ENCODE results near the gene GAS1.

The GAS1 gene

GRCh38 chr9:86925686-86926085 is 21.6 kb downstream of the GAS1 start:
- peak; percentile 86 for DNase-seq (ENCODE audit: low read depth)

DNA sequence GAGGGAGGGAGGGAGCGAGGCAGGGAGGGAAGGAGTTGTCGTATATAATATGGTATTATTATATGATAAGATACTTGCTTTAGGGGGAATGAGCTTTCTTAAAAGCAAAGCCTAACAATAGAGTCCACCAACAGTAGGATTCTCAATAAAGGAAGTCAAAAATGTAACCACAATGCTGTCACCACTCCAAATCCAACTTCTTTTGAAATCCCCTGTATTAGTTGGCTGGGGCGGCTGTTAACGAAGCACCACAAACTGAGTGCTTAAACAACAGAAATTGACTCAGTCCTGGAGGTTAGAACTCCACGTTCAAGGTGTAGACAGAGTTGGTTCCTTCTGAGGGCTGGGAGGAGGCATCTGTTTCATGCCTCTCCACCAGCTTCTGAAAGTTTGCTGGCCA is 23.1 kb downstream of the GAS1 start:
- DNase-seq (ENCODE audit: low read depth): peak; percentile 6

DNA sequence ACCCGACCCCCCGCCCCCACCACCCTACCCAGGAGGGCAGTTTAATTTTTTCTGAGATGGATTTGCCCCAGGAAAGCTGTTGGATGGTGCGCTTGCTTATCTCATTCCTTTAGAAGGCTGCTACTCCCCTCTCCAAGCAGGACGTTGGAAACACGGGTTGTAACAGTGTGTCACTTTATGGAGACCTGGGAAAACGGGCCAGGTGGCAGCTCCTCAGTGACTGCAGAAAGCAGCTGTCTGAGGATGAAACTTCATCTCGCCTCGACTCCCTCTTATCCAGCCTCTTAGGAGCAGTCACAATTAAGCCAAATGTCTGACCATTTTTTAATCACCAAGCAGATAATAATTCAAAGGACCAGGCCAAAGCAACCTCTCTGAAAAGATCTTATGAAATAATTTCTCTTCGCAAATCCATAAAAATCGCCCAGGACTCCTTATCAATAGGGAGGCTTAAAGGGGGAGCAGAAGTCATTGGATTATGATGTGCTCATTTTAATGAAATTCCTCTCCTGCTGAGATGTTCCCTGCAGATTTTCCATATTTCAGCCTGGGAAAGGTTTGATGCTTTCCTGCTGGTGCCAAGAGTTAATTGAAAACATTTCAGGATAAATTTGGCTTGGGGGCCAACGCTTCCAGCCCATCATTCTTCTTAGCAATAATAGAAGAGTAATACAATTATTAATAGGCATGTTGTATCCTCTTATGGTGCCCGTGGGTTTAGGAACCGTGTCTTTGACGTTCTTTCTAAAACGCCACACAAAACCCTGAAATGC is 26.0 kb downstream of the GAS1 start:
- no peak for DNase-seq (ENCODE audit: low read depth)

DNA sequence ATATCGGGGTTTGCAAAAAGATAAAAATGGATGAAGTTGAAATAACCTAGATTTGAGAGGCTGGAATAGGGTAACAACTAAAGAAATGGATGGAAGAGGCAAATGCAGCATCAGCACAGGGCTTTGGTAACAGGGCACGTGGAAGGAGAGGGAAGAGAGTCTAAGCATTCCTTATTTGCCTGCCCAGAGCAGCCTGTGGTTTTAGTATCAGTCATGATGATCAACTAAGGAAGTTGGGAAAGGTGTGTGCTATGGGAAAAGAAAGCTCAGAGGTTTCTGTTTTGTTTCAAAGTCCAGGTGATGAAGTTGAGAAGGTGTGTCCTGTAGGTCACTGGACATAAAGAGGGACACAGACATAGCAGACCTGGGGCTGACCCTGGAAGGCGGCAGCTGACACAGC is 28.8 kb downstream of the GAS1 start:
- DNase-seq (ENCODE audit: low read depth): peak; percentile 8

GRCh38 chr9:86912210-86912609 is 35.1 kb downstream of the GAS1 start:
- DNase-seq (ENCODE audit: low read depth): no peak

GRCh38 chr9:86909388-86909787 is 37.9 kb downstream of the GAS1 start:
- DNase-seq (ENCODE audit: low read depth): peak; percentile 18

GRCh38 chr9:86908261-86908660 is 39.0 kb downstream of the GAS1 start:
- DNase-seq (ENCODE audit: low read depth): no peak

DNA sequence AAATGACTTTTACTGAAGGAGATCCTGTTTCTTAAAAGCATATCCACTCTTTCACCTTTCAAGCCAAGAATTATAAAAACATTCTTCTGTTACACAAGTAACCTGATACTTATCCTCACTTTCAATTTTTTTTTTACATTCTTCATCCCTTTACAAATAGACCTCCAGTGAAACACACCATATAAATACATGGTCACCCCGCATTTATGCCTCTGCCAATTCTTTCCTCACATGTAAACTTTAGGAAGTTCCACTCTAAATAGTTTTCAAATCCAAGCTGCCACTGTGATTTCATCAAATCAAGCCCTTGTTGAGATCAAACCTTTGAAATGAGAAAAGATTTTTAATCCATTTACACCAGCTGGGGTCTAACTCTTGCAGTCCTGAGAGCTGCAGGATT is 40.0 kb downstream of the GAS1 start:
- DNase-seq (ENCODE audit: low read depth): peak; percentile 14

- peak; percentile 9 for DNase-seq (ENCODE audit: low read depth)
Measured at GRCh38 chr9:86903734-86904085, 43.6 kb downstream of the GAS1 start.

GRCh38 chr9:86902991-86903733 is 44.1 kb downstream of the GAS1 start:
- no peak for DNase-seq (ENCODE audit: low read depth)

DNA sequence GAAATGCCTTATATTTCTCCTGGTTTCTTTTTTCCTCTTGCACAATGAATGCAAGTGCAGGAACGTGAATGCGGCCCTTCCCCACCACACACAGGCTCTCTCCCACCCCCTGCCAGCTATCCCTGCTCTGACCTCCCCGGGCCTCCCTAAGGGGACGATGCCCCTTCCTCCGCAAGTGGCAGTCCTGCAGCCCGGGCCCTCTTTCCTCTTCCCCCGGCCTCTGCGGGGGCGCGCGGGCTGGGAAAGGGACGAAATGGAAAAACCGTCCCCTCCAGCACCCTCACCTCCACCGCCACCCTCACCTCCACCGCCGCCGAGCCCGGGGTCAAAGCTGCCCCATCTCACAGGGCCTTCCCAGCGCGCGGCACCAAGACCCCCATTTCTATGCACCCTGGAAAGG is 44.7 kb downstream of the GAS1 start:
- no peak for DNase-seq (ENCODE audit: low read depth)

GRCh38 chr9:86902176-86902575 is 45.1 kb downstream of the GAS1 start:
- no peak for DNase-seq (ENCODE audit: low read depth)

- DNase-seq (ENCODE audit: low read depth): no peak
Measured at GRCh38 chr9:86901511-86901910, 45.8 kb downstream of the GAS1 start.

All from EH (cell line).